GM12878 (cell line): ENCODE data around the gene PRKAG2. TPM values are rescaled to one million over a fixed set of nuclear protein-coding genes. Genes with fewer than 3 reads are reported as not detected.

Experiments
- ATAC-seq: fragments of 200-7000 bp; cut with Tn5 transposase; 3 replicates; pipeline ENCODE4 v1.9.1; 2020; ENCODE audit warnings: mild to moderate bottlenecking, moderate library complexity
- BruUV-seq: library from RNA; stranded (reverse); fragments of 400-500 nt; replicated peaks from 2 replicates; lab custom pipeline; 2021; lab: Mats Ljungman, UMichigan
- CTCF ChIA-PET: fragments of 300-600 bp; sonication (Branson Sonifier 250); formaldehyde crosslinking; extraction: SDS; loops from one replicate; lab custom pipeline; 2021; ENCODE audit warnings: inconsistent platforms; lab: Yijun Ruan, JAX
- POLR2A ChIA-PET: fragments of 350-600 bp; formaldehyde crosslinking; extraction: SDS; loops from one replicate; lab custom pipeline; 2021; ENCODE audit warnings: inconsistent platforms; lab: Charles Lee
- RAD21 ChIA-PET: fragments of 300-600 bp; sonication (Branson Sonifier 250); formaldehyde crosslinking; loops from one replicate; lab custom pipeline; 2023; ENCODE audit warnings: antibody characterized with exemption; ENCODE audit not compliant: unreplicated experiment; lab: Charles Lee
- SMC1A ChIA-PET: fragments of 300-600 bp; sonication (Branson Sonifier 250); formaldehyde crosslinking; loops from one replicate; lab custom pipeline; 2023; ENCODE audit not compliant: unreplicated experiment, uncharacterized antibody; lab: Charles Lee
- DNase-seq: peaks from one replicate; pipeline ENCODE4 v3.0.0-alpha.2; 2011; ENCODE audit warnings: low read depth, low spot score
- FAIRE-seq: peaks from 3 replicates; lab custom pipeline; 2011; peaks lifted over from hg19 to GRCh38; lab: Jason Lieb, UNC
- H2AFZ ChIP-seq: 2 replicates; pipeline ENCODE4 v1.6.0; 2011; ENCODE audit warnings: low read depth, low read length, control low read depth; ENCODE audit not compliant: control insufficient read depth
- H3K27ac ChIP-seq: 2 replicates; pipeline ENCODE4 v1.5.1; 2011; ENCODE audit warnings: control low read depth; ENCODE audit not compliant: control insufficient read depth, insufficient read depth
- H3K27me3 ChIP-seq, 2 experiments: replicated peaks in 1 of 2; 2 replicates each; pipeline versions ENCODE4 v1.6.0 to v1.6.1; 2011; ENCODE audit warnings: low read length in 1 of 2; ENCODE audit not compliant: control insufficient read depth in 2 of 2, insufficient read depth in 2 of 2
- H3K36me3 ChIP-seq, 2 experiments: 2 replicates each; pipeline ENCODE4 v1.5.1; 2011; ENCODE audit warnings: low read length in 1 of 2; ENCODE audit not compliant: control insufficient read depth in 2 of 2, insufficient read depth in 2 of 2
- H3K4me1 ChIP-seq: 2 replicates; pipeline ENCODE4 v1.6.1; 2011; ENCODE audit warnings: mild to moderate bottlenecking, low read length, moderate library complexity, mixed read lengths; ENCODE audit not compliant: control insufficient read depth, insufficient read depth
- H3K4me2 ChIP-seq: 2 replicates; pipeline ENCODE4 v1.6.0; 2011; ENCODE audit warnings: control low read depth; ENCODE audit not compliant: control insufficient read depth, insufficient read depth
- H3K4me3 ChIP-seq: fragments of 200-600 bp; sonication (generic); 2 replicates; pipeline ENCODE4 v1.5.1; 2016
- H3K79me2 ChIP-seq: 2 replicates; pipeline ENCODE4 v1.6.0; 2011; ENCODE audit warnings: low read length; ENCODE audit not compliant: control insufficient read depth, insufficient read depth
- H3K9ac ChIP-seq: 2 replicates; pipeline ENCODE4 v1.8.0; 2011; ENCODE audit warnings: low read length, control low read depth, mixed read lengths; ENCODE audit not compliant: control insufficient read depth, insufficient read depth
- H3K9me3 ChIP-seq: replicated peaks from 3 replicates; pipeline ENCODE4 v1.5.1; 2011; ENCODE audit warnings: mild to moderate bottlenecking, low read length; ENCODE audit not compliant: control insufficient read depth, insufficient read depth
- H4K20me1 ChIP-seq: 2 replicates; pipeline ENCODE4 v1.6.0; 2011; ENCODE audit not compliant: control insufficient read depth, insufficient read depth
- WGBS: methylation state at CpG from one replicate; pipeline ENCODE4 v1.1.6; 2016; ENCODE audit warnings: low lambda C conversion rate; ENCODE audit not compliant: insufficient replicate concordance, insufficient coverage; ENCODE audit errors: missing lambda C conversion rate; 5-methylcytosine and 5-hydroxymethylcytosine counted together
- in situ Hi-C: fragments of 300-500 bp; cut with MboI; formaldehyde crosslinking; loops from 9 replicates; pipeline ENCODE4 v1.14.3; 2018; ENCODE audit warnings: mixed read lengths
- intact Hi-C: fragments of 100-400 bp; cut with micrococcal nuclease; formaldehyde crosslinking; loops from one replicate; pipeline ENCODE4 v1.14.2; 2022; ENCODE audit not compliant: unreplicated experiment
- polyA plus RNA-seq, 11 experiments: library from polyadenylated mRNA; depleted of rRNA in 4 of 11; unstranded in 6 of 11; stranded (reverse) in 5 of 11; fragments of >200 nt; fragmentation: Nextera tagmentation in 4 of 11; fragmentation: Illumina TruSeq in 1 of 11; extraction: Ambion mirVana in 4 of 11; extraction: Trizol in 1 of 11; gene quantifications; 1 replicate in 1 of 11; 2 replicates in 10 of 11; pipeline versions ENCODE4 v1.2.1 to v1.2.3, GENCODE V29; 2011 to 2016; ENCODE audit warnings: inconsistent platforms in 2 of 11, missing spikeins in 2 of 11, low read depth in 1 of 11
- total RNA-seq, 4 experiments: library from RNA; depleted of rRNA in 3 of 4; stranded (reverse); fragments of >200 nt in 3 of 4; fragmentation: Illumina TruSeq in 1 of 4; extraction: Trizol in 1 of 4; gene quantifications; 2 replicates each; pipeline versions ENCODE4 v1.2.1 to v1.2.3, GENCODE V29; 2013 to 2021
- TF ChIP-seq, protein P1 (sequence below): IDR thresholded peaks from 2 replicates; pipeline ENCODE4 v1.6.1; 2012; ENCODE audit warnings: low read depth, low read length, improper control_type of control experiment
- TF ChIP-seq, protein P2 (sequence below): fragments of 450-650 bp; IDR thresholded peaks from 2 replicates; pipeline ENCODE4 v1.6.1; 2018; ENCODE audit warnings: mild to moderate bottlenecking, low read depth, moderate library complexity; ENCODE audit not compliant: partially characterized antibody

The PRKAG2 gene
- total and polyA plus RNA-seq, 10 of the 15 experiments (the other 5 are each of a cell fraction or from before 2014, with no cell fraction given) = 3.4 to 8.9 (median 6.8) TPM

DNA sequence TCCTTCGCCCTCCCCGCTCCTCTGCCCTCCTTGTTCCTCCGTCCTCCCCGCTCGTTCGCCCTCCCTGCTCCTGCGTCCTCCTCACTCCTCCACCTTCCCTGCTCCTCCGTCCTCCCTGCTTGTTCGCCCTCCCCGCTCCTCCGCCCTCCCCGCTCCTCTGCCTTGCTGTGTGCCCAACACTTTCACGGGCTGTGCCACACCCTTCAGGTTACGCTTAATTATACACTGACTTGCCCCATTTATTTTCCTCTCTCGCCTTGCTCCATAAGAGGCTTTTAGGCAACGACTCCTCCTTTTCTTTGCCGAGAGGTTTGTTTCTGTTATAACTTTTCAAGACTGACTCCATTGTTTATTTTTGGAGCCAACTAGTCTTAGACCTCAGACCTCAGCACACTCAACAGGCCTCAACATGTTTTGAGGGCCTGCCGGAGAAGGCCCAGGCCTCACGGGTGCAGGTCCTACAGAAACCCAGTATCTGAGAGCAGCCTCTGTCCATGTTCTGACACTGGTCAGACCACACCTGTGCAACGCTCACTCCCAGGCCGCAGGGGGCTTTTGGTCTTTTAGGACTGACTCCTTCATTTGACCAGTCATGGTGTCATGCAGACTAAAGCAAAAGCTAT is 18.2 kb upstream of the PRKAG2 start:
- ChIA-PET CTCF (no interaction called here), POLR2A (no interaction called here), SMC1A (no interaction called here), RAD21 (no interaction called here)
- no TSS peak for BruUV-seq
- Histone ChIP-seq H3K4me3 (no peak overlapping the region), H3K9me3 (no peaks in the 10 kb centered on the region), H3K36me3 (no peaks in the 10 kb centered on the region), H2AFZ (no peak overlapping the region), H3K9ac (no peak overlapping the region), H3K27ac (no peak overlapping the region), H3K79me2 (no peaks in the 10 kb centered on the region), H4K20me1 (no peaks in the 10 kb centered on the region), H3K27me3 (peaks cover 0 to 1% of the 10 kb centered on the region in 2 experiments; a peak in 2 of 4 replicates), H3K4me2 (no peak overlapping the region), H3K4me1 (no peaks in the 10 kb centered on the region)
- ATAC-seq (no peak), FAIRE-seq (no peak), DNase-seq (no peak)
- intact Hi-C loops = no loop called here
- in situ Hi-C loops = no loop called here
- 71% methylated on average over 13 of the region's 21 CpGs for whole genome bisulfite sequencing
- TF ChIP-seq, protein P1, sequence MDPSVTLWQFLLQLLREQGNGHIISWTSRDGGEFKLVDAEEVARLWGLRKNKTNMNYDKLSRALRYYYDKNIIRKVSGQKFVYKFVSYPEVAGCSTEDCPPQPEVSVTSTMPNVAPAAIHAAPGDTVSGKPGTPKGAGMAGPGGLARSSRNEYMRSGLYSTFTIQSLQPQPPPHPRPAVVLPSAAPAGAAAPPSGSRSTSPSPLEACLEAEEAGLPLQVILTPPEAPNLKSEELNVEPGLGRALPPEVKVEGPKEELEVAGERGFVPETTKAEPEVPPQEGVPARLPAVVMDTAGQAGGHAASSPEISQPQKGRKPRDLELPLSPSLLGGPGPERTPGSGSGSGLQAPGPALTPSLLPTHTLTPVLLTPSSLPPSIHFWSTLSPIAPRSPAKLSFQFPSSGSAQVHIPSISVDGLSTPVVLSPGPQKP = no peak
- TF ChIP-seq, protein P2, sequence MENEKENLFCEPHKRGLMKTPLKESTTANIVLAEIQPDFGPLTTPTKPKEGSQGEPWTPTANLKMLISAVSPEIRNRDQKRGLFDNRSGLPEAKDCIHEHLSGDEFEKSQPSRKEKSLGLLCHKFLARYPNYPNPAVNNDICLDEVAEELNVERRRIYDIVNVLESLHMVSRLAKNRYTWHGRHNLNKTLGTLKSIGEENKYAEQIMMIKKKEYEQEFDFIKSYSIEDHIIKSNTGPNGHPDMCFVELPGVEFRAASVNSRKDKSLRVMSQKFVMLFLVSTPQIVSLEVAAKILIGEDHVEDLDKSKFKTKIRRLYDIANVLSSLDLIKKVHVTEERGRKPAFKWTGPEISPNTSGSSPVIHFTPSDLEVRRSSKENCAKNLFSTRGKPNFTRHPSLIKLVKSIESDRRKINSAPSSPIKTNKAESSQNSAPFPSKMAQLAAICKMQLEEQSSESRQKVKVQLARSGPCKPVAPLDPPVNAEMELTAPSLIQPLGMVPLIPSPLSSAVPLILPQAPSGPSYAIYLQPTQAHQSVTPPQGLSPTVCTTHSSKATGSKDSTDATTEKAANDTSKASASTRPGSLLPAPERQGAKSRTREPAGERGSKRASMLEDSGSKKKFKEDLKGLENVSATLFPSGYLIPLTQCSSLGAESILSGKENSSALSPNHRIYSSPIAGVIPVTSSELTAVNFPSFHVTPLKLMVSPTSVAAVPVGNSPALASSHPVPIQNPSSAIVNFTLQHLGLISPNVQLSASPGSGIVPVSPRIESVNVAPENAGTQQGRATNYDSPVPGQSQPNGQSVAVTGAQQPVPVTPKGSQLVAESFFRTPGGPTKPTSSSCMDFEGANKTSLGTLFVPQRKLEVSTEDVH = no peak
